GM18519 (cell line): Measurements from ENCODE around the gene MED15.

ENCODE experiments used
- ATAC-seq: cut with Tn5 transposase; IDR thresholded peaks from one replicate; pipeline ENCODE4 v1.9.1; 2021; ENCODE audit warnings: mild to moderate bottlenecking, moderate library complexity; ENCODE audit not compliant: unreplicated experiment, low FRiP score

The MED15 gene

GRCh38 chr22:20580611-20581502 is 73.4 kb downstream of the MED15 start:
- no peak for ATAC-seq

DNA sequence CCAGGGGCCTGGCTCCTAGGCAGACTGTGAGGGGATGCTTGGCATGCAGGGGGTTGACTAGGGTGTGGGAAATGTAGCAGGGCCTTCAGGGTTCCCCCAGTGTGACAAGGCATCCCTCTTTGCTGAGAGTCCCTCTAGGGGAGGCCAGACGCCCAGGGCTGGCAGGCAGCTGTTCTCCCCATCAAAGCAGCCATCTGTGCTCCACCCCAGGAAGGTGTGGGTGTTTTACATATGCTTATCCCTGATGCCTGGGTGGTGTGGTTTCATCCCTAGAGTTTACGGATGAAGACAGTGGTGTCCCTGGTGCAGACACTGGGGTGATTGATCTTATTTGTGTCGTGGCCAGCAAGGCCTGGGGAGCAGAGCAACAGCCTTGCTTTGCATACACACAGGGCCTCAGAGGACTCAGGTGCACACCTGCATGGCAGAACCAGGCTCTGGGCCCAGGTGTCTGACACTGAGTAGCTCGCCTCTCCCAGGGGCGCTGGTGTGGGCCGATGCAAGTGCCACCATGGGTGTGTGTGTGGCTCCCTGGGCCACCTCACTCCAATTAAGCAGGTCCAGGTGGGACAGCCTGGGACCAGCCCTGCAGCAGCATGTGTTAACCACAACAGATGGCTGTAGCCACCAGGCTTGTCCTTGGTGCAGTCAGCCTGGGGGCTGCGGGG is 74.2 kb downstream of the MED15 start:
- no peak for ATAC-seq

- no peak for ATAC-seq
These were observed 74.7 kb downstream of the MED15 start for GRCh38 chr22:20582171-20582511.

DNA sequence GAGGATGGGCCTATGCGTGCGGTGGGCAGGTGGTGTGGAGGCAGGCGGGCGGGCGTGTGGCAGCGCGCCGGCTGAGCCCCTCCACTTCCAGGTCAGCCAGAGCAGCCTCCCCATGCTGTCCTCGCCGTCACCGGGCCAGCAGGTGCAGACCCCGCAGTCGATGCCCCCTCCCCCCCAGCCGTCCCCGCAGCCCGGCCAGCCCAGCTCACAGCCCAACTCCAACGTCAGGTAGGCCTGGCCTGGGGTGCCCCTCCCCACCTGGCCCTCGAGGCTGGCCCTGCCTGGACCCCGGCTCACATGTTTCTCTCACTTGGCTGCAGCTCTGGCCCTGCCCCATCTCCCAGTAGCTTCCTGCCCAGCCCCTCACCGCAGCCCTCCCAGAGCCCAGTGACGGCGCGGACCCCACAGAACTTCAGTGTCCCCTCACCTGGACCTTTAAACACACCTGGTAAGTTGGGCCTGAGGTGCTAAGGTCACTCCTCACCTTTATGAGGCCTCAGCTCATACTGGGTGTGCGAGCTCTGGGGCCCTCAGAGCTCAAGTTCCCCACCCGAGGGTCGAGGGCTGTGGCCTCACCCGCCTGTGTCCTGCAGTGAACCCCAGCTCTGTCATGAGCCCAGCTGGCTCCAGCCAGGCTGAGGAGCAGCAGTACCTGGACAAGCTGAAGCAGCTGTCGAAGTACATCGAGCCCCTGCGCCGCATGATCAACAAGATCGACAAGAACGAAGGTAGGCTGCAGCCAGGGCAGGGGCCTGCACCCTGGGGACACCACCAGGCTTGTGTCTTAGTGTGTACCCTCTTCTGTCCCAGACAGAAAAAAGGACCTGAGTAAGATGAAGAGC is 75.3 kb downstream of the MED15 start:
- ATAC-seq: no peak

- no peak for ATAC-seq
These were observed 76.1 kb downstream of the MED15 start for GRCh38 chr22:20583471-20583922.

GRCh38 chr22:20584029-20584871 is 76.8 kb downstream of the MED15 start:
- no peak for ATAC-seq

- ATAC-seq: no peak
These were observed 77.6 kb downstream of the MED15 start for GRCh38 chr22:20584872-20585638.

GRCh38 chr22:20585639-20586402 is 78.4 kb downstream of the MED15 start:
- no peak for ATAC-seq

GRCh38 chr22:20586403-20586745 is 79.0 kb downstream of the MED15 start:
- ATAC-seq: no peak

- ATAC-seq: no peak
These were observed 80.0 kb downstream of the MED15 start for GRCh38 chr22:20587206-20587958.

- no peak for ATAC-seq
These were observed 80.9 kb downstream of the MED15 start for GRCh38 chr22:20588092-20588842.

GRCh38 chr22:20588843-20589581 is 81.6 kb downstream of the MED15 start:
- no peak for ATAC-seq

DNA sequence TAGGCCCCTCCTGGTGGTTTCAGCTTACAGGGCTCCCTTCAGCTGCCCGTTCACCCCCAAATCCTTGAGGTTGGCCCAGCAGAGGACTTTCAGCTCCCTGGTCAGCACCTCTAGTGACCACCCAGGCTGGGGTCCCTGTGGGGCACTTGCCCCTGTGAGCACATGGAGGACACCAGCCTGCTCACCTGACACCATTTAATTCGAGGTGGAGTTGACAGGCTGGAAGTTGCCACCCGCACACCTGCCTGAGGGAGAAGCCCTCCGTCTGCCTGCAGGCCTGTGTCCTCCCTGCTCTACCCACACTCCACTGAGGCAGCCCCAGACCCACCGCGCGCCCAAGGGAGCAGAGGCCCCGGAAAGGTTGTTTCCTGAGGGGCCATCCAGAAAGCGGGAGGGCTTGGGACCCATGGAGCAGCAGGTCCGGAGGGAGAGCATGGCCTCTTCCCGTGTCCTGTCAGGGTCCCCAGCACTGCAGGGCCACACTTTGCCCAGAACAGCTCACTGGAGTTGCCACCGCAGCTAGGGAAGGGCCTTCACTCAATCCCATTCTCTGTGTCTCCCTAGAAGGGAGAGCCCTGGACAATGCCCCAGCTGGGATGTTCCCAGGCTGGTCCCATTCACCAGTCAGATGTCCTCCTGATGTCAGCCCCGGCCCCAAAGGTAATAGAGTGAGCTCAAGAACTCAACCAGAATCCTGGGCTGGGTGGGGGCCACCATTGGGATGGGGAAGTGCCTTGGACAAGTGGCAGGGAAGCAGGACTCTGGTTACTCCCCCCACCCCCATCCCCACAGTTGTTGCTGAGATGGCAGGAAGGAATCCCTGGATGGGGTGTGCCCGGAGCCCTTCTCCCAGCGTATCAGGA is 82.4 kb downstream of the MED15 start:
- no peak for ATAC-seq

GRCh38 chr22:20590477-20591294 is 83.3 kb downstream of the MED15 start:
- no peak for ATAC-seq

DNA sequence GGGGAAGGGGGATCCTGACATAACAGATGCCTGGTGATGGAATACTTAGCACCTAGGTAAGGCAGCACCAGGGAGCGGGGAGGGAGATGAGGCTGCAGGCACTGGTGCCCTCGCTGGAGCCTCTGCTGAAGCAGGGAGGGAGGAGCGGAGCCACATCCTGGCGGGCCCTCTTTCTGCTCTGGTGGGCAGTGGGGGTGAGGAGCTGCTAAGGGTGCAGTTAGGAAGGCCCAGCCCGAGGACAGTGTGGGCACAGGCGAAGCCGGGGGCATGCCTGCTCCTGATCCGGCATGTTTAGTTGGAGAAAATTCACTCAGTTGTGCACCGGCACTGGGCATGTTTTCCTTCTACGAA is 83.9 kb downstream of the MED15 start:
- ATAC-seq: no peak
